GM23338 (cell line): Measurements from ENCODE around the gene GP1BB.

Experiments used
- EZH2 ChIP-seq: fragments of 200-600 bp; sonication (generic); IDR thresholded peaks from one replicate; pipeline ENCODE4 v1.8.0; 2017; ENCODE audit warnings: antibody characterized with exemption, mild to moderate bottlenecking, low read depth; ENCODE audit not compliant: unreplicated experiment
- EZH2phosphoT487 ChIP-seq: fragments of 200-600 bp; sonication (generic); IDR thresholded peaks from one replicate; pipeline ENCODE4 v1.8.1; 2018; ENCODE audit warnings: antibody characterized with exemption; ENCODE audit not compliant: unreplicated experiment
- JUNB ChIP-seq: IDR thresholded peaks from one replicate; pipeline ENCODE4 v1.6.1; 2016; ENCODE audit warnings: antibody characterized with exemption; ENCODE audit not compliant: unreplicated experiment
- POLR2AphosphoS5 ChIP-seq: IDR thresholded peaks from 2 replicates; pipeline ENCODE4 v1.6.1; 2016; ENCODE audit warnings: antibody characterized with exemption, low read depth
- REST ChIP-seq: IDR thresholded peaks from one replicate; pipeline ENCODE4 v1.6.1; 2018; ENCODE audit warnings: antibody characterized with exemption; ENCODE audit not compliant: unreplicated experiment
- ZNF114 ChIP-seq: fragments of 250-450 bp; sonication (Bioruptor Pico); IDR thresholded peaks from 2 replicates; pipeline ENCODE4 v1.5.0; 2020; ENCODE audit warnings: mild to moderate bottlenecking, moderate library complexity
- TF ChIP-seq, protein P1 (sequence below), 2 experiments: fragments of 200-600 bp in 1 of 2; sonication (generic) in 1 of 2; conservative IDR thresholded peaks; 2 replicates each; pipeline versions ENCODE4 v1.5.1 to v1.6.1; 2016 to 2017; ENCODE audit warnings: antibody characterized with exemption in 2 of 2, low read depth in 2 of 2, mild to moderate bottlenecking in 2 of 2, moderate library complexity in 1 of 2
- TF ChIP-seq, protein P2 (sequence below): IDR thresholded peaks from 2 replicates; pipeline ENCODE4 v1.6.1; 2016; ENCODE audit warnings: antibody characterized with exemption

DNA sequence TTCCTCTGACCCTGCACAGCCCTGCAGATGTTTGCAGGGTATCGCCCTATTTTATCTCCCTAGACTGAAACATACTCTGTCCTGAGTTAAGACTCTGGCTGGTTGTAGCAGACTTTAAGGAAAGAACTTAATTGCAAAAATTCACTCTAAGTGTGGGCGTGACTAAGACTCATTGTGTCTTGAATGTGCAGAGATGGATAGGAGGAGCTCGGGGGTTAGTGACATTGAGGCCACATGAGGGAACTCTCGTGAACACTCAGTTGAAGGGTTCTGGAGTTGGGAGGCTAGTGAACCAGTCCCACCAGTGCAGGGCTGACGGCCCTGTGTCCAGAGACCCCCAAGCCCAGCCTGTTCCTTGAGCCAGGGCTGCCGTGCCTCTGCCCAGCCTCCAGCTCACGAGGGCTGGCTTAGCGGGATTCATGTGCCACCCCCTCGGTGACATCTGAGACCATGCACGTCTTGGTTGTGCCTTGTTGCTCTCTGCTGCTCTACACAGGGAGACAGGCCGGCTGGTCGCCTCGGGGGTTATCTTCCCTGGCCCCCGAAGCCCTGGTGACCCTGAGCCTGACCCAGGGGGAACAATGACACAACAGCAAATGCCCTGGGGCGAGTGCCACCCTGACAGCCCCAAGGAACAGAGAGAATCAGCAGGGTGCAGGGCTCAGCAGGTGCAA, 25.8 kb downstream of the GP1BB start:
- TF ChIP-seq EZH2 = no peak
- TF ChIP-seq, protein P1, sequence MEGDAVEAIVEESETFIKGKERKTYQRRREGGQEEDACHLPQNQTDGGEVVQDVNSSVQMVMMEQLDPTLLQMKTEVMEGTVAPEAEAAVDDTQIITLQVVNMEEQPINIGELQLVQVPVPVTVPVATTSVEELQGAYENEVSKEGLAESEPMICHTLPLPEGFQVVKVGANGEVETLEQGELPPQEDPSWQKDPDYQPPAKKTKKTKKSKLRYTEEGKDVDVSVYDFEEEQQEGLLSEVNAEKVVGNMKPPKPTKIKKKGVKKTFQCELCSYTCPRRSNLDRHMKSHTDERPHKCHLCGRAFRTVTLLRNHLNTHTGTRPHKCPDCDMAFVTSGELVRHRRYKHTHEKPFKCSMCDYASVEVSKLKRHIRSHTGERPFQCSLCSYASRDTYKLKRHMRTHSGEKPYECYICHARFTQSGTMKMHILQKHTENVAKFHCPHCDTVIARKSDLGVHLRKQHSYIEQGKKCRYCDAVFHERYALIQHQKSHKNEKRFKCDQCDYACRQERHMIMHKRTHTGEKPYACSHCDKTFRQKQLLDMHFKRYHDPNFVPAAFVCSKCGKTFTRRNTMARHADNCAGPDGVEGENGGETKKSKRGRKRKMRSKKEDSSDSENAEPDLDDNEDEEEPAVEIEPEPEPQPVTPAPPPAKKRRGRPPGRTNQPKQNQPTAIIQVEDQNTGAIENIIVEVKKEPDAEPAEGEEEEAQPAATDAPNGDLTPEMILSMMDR (conservative IDR thresholded peaks at IDR 0.05; ENCODE audit: low read depth in 2 of 2) = no peak
- TF ChIP-seq, protein P2, sequence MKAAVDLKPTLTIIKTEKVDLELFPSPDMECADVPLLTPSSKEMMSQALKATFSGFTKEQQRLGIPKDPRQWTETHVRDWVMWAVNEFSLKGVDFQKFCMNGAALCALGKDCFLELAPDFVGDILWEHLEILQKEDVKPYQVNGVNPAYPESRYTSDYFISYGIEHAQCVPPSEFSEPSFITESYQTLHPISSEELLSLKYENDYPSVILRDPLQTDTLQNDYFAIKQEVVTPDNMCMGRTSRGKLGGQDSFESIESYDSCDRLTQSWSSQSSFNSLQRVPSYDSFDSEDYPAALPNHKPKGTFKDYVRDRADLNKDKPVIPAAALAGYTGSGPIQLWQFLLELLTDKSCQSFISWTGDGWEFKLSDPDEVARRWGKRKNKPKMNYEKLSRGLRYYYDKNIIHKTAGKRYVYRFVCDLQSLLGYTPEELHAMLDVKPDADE = no peak
- TF ChIP-seq EZH2phosphoT487 = no peak
- TF ChIP-seq POLR2AphosphoS5 = no peak
- no peak for TF ChIP-seq REST
- TF ChIP-seq ZNF114 (CRISPR knock-in tag) = no peak
- no peak for TF ChIP-seq JUNB
